Measurements from ENCODE around the gene RGS7BP. TPM values are rescaled to one million over a fixed set of nuclear protein-coding genes. Genes with fewer than 3 reads are reported as not detected.

The RGS7BP gene
- total and polyA plus RNA-seq, 10 of the 15 experiments (the other 5 are each of a cell fraction or from before 2014, with no cell fraction given) = not detected

DNA sequence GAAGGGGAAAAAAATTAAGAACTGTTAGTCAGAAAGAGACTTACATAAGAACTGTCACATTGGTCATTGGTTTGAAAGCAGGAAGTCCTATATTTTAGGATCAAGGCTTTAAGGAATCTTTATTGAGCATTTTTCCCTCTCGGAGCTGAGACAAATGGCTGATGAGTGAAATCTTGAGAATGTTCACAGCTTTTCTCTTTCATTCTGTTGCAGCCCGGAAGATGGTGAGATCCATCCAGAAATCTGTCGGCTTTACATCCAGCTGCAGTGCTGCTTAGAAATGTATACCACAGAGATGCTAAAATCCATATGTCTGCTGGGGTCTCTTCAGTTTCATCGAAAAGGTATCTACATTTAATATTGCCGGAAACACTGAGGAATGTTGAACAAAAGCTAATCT, 69.7 kb downstream of the RGS7BP start (continued):
- TF ChIP-seq, protein P1, sequence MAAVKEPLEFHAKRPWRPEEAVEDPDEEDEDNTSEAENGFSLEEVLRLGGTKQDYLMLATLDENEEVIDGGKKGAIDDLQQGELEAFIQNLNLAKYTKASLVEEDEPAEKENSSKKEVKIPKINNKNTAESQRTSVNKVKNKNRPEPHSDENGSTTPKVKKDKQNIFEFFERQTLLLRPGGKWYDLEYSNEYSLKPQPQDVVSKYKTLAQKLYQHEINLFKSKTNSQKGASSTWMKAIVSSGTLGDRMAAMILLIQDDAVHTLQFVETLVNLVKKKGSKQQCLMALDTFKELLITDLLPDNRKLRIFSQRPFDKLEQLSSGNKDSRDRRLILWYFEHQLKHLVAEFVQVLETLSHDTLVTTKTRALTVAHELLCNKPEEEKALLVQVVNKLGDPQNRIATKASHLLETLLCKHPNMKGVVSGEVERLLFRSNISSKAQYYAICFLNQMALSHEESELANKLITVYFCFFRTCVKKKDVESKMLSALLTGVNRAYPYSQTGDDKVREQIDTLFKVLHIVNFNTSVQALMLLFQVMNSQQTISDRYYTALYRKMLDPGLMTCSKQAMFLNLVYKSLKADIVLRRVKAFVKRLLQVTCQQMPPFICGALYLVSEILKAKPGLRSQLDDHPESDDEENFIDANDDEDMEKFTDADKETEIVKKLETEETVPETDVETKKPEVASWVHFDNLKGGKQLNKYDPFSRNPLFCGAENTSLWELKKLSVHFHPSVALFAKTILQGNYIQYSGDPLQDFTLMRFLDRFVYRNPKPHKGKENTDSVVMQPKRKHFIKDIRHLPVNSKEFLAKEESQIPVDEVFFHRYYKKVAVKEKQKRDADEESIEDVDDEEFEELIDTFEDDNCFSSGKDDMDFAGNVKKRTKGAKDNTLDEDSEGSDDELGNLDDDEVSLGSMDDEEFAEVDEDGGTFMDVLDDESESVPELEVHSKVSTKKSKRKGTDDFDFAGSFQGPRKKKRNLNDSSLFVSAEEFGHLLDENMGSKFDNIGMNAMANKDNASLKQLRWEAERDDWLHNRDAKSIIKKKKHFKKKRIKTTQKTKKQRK (IDR thresholded peaks at IDR 0.05; ENCODE audit: low read depth, low read length) = no peak
- TF ChIP-seq, protein P2, sequence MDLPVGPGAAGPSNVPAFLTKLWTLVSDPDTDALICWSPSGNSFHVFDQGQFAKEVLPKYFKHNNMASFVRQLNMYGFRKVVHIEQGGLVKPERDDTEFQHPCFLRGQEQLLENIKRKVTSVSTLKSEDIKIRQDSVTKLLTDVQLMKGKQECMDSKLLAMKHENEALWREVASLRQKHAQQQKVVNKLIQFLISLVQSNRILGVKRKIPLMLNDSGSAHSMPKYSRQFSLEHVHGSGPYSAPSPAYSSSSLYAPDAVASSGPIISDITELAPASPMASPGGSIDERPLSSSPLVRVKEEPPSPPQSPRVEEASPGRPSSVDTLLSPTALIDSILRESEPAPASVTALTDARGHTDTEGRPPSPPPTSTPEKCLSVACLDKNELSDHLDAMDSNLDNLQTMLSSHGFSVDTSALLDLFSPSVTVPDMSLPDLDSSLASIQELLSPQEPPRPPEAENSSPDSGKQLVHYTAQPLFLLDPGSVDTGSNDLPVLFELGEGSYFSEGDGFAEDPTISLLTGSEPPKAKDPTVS (IDR thresholded peaks at IDR 0.05; ENCODE audit: low read depth, low read length) = no peak
- TF ChIP-seq FOS (IDR thresholded peaks at IDR 0.05; ENCODE audit: borderline replicate concordance, extremely low read depth, insufficient read length) = no peak
- TF ChIP-seq, protein P3, sequence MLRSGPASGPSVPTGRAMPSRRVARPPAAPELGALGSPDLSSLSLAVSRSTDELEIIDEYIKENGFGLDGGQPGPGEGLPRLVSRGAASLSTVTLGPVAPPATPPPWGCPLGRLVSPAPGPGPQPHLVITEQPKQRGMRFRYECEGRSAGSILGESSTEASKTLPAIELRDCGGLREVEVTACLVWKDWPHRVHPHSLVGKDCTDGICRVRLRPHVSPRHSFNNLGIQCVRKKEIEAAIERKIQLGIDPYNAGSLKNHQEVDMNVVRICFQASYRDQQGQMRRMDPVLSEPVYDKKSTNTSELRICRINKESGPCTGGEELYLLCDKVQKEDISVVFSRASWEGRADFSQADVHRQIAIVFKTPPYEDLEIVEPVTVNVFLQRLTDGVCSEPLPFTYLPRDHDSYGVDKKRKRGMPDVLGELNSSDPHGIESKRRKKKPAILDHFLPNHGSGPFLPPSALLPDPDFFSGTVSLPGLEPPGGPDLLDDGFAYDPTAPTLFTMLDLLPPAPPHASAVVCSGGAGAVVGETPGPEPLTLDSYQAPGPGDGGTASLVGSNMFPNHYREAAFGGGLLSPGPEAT (IDR thresholded peaks at IDR 0.05; ENCODE audit: low read depth) = no peak

DNA sequence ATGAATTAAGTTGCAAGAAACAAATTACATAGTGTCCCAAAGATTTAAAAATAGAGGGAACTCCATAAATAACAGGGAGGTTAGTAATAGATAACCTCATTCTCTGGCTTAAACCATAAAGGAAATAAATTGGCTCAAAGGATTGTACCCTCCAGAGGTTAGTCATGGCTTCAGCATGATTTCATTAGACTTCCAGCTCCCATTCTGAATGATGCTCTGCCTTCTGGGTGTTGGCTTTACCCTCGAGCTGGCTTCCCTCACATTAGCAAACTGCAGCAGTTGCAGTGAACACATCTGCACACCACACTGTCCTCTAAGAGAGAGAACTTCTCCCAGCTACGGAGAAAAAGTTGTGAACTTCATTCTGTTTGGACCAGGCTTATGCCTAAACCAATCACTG, 70.4 kb downstream of the RGS7BP start:
- Histone ChIP-seq H3K9me3 (replicated peaks; ENCODE audit: control insufficient read depth, insufficient read depth, low read length) (no peaks in the 10 kb centered on the region), H2AFZ (ENCODE audit: control insufficient read depth, low read depth, low read length) (no peak overlapping the region), H3K27ac (ENCODE audit: control insufficient read depth, insufficient read depth) (no peak overlapping the region), H3K36me3 (ENCODE audit: control insufficient read depth in 2 of 2, insufficient read depth in 2 of 2, low read length in 1 of 2) (no peaks in the 10 kb centered on the region), H3K4me3 (no peak overlapping the region), H3K4me1 (ENCODE audit: control insufficient read depth, insufficient read depth, low read length) (no peaks in the 10 kb centered on the region), H3K79me2 (ENCODE audit: control insufficient read depth, insufficient read depth, low read length) (no peaks in the 10 kb centered on the region), H3K4me2 (ENCODE audit: control insufficient read depth, insufficient read depth) (no peak overlapping the region), H3K9ac (ENCODE audit: control insufficient read depth, insufficient read depth, low read length) (no peak overlapping the region), H3K27me3 (replicated peaks in 1 of 2; ENCODE audit: control insufficient read depth in 2 of 2, insufficient read depth in 2 of 2, low read length in 1 of 2) (no peaks in the 10 kb centered on the region), H4K20me1 (ENCODE audit: control insufficient read depth, insufficient read depth) (no peaks in the 10 kb centered on the region)
- ATAC-seq (no peak), DNase-seq (ENCODE audit: low read depth, low spot score) (no peak), FAIRE-seq (no peak)
- POLR2A ChIA-PET = no interaction called here
- SMC1A ChIA-PET (ENCODE audit: uncharacterized antibody, unreplicated experiment) = interaction anchor here (1.0 to 3.5 kb wide), 5 partner anchors 9 to 41 kb away, joined by 3 to 14 read pairs (median 4); no protein-coding TSS in a partner anchor
- no peak for TF ChIP-seq MYB (IDR thresholded peaks at IDR 0.05; ENCODE audit: borderline replicate concordance, low read depth, low read length)
- no peak for TF ChIP-seq GATAD2B (conservative IDR thresholded peaks at IDR 0.05; ENCODE audit: low read depth)
- BruUV-seq (replicated peaks) = no TSS peak
- CTCF ChIA-PET = interaction anchor here (0.7 to 2.0 kb wide), 4 partner anchors 19 to 134 kb away, joined by 3 to 5 read pairs (median 4); no protein-coding TSS in a partner anchor
- in situ Hi-C loops (cut with MboI) (no loop called here), intact Hi-C loops (cut with micrococcal nuclease; ENCODE audit: unreplicated experiment) (no loop called here)
- RAD21 ChIA-PET (ENCODE audit: unreplicated experiment) = interaction anchor here (1.4 to 1.6 kb wide), 3 partner anchors 32 to 36 kb away, joined by 3 read pairs; no protein-coding TSS in a partner anchor
- 9% methylated on average over 2 of the region's 2 CpGs for WGBS (ENCODE audit: insufficient coverage, insufficient replicate concordance, low lambda C conversion rate, missing lambda C conversion rate)
